Neural cell (in vitro differentiated cells): ENCODE data around the gene TXN2. TPM values are rescaled to one million over a fixed set of nuclear protein-coding genes. Genes with fewer than 3 reads are reported as not detected.

Experiments
- H2AFZ ChIP-seq: fragments of 200-600, 300-800 bp; sonication (generic), shearing (Covaris generic); 2 replicates; pipeline ENCODE4 v1.6.0; 2014; ENCODE audit warnings: low read depth, mild to moderate bottlenecking, antibody characterized with exemption, low read length, moderate library complexity
- H3F3A ChIP-seq: fragments of 200-600 bp; shearing (Covaris generic); 2 replicates; pipeline ENCODE4 v1.6.1; 2016; ENCODE audit warnings: mild to moderate bottlenecking, moderate library complexity, mixed read lengths, antibody characterized with exemption, low read length; ENCODE audit not compliant: insufficient read depth, poor library complexity, severe bottlenecking
- H3K27ac ChIP-seq: fragments of 200-600, 300-800 bp; sonication (generic), shearing (Covaris generic); 2 replicates; pipeline ENCODE4 v1.5.1; 2014; ENCODE audit warnings: mild to moderate bottlenecking, low read length, moderate library complexity
- H3K27me3 ChIP-seq: fragments of 300-800, 200-600 bp; sonication (generic), shearing (Covaris generic); 2 replicates; pipeline ENCODE4 v1.6.0; 2014; ENCODE audit warnings: mild to moderate bottlenecking, low read depth, low read length, moderate library complexity; ENCODE audit not compliant: insufficient read depth
- H3K36me3 ChIP-seq: fragments of 300-800, 200-600 bp; sonication (generic), shearing (Covaris generic); 2 replicates; pipeline ENCODE4 v1.5.1; 2014; ENCODE audit warnings: mild to moderate bottlenecking, antibody characterized with exemption, low read length, moderate library complexity; ENCODE audit not compliant: insufficient read depth
- H3K4me2 ChIP-seq: fragments of 300-800, 200-600 bp; sonication (generic), shearing (Covaris generic); 2 replicates; pipeline ENCODE4 v1.6.0; 2014; ENCODE audit warnings: mild to moderate bottlenecking, low read length
- H3K4me3 ChIP-seq: fragments of 300-800, 200-600 bp; sonication (generic), shearing (Covaris generic); 2 replicates; pipeline ENCODE4 v1.5.1; 2014; ENCODE audit warnings: mild to moderate bottlenecking, low read length, moderate library complexity
- H3K79me2 ChIP-seq: fragments of 200-600 bp; shearing (Covaris generic); replicated peaks from 2 replicates; pipeline ENCODE4 v1.6.0; 2014; ENCODE audit warnings: mild to moderate bottlenecking, low read length, moderate library complexity; ENCODE audit not compliant: insufficient read depth
- H3K9ac ChIP-seq: fragments of 300-800, 200-600 bp; sonication (generic), shearing (Covaris generic); 2 replicates; pipeline ENCODE4 v1.6.1; 2016; ENCODE audit warnings: mild to moderate bottlenecking, low read length, mixed read lengths
- H3K9me2 ChIP-seq: fragments of 200-600 bp; shearing (Covaris generic); 2 replicates; pipeline ENCODE4 v1.6.1; 2016; ENCODE audit warnings: mild to moderate bottlenecking, low read length, mixed read lengths; ENCODE audit not compliant: insufficient read depth
- H3K9me3 ChIP-seq: fragments of 200-600, 300-800 bp; sonication (generic), shearing (Covaris generic); 2 replicates; pipeline ENCODE4 v1.6.1; 2016; ENCODE audit warnings: mild to moderate bottlenecking, mixed run types, low read length, moderate library complexity, mixed read lengths
- H4K20me1 ChIP-seq: fragments of 200-600 bp; shearing (Covaris generic); 2 replicates; pipeline ENCODE4 v1.6.1; 2016; ENCODE audit warnings: mild to moderate bottlenecking, mixed run types; ENCODE audit not compliant: insufficient read depth
- EP300 ChIP-seq: fragments of 450-650 bp; conservative IDR thresholded peaks from 2 replicates; pipeline ENCODE4 v1.6.1; 2014; ENCODE audit warnings: antibody characterized with exemption, mild to moderate bottlenecking, moderate library complexity; ENCODE audit not compliant: poor library complexity, severe bottlenecking
- EZH2 ChIP-seq: fragments of 200-600, 300-800 bp; shearing (Covaris generic), sonication (generic); IDR thresholded peaks from 2 replicates; pipeline ENCODE4 v1.6.1; 2014; ENCODE audit warnings: antibody characterized with exemption, low read length, borderline replicate concordance, mild to moderate bottlenecking; ENCODE audit not compliant: insufficient read depth, poor library complexity, severe bottlenecking
- MXI1 ChIP-seq: fragments of 450-650 bp; conservative IDR thresholded peaks from 2 replicates; pipeline ENCODE4 v1.6.1; 2014; ENCODE audit warnings: antibody characterized with exemption, mild to moderate bottlenecking; ENCODE audit not compliant: poor library complexity, severe bottlenecking
- POLR2AphosphoS5 ChIP-seq: IDR thresholded peaks from 2 replicates; pipeline ENCODE4 v1.6.1; 2012
- RAD21 ChIP-seq: fragments of 450-650 bp; conservative IDR thresholded peaks from 2 replicates; pipeline ENCODE4 v1.6.1; 2014; ENCODE audit warnings: antibody characterized with exemption, mild to moderate bottlenecking, moderate library complexity
- REST ChIP-seq: IDR thresholded peaks from 2 replicates; pipeline ENCODE4 v1.6.1; 2012; ENCODE audit warnings: borderline replicate concordance
- SMC3 ChIP-seq: fragments of 450-650 bp; conservative IDR thresholded peaks from 2 replicates; pipeline ENCODE4 v1.6.1; 2014; ENCODE audit warnings: antibody characterized with exemption, mild to moderate bottlenecking, moderate library complexity; ENCODE audit not compliant: poor library complexity
- TAF1 ChIP-seq: IDR thresholded peaks from 2 replicates; pipeline ENCODE4 v1.6.1; 2012; ENCODE audit warnings: low read depth
- polyA plus RNA-seq: library from polyadenylated mRNA; depleted of rRNA; stranded (reverse); fragments of >200 nt; gene quantifications from 2 replicates; pipeline ENCODE4 v1.2.3, GENCODE V29; 2014
- TF ChIP-seq, protein P1 (sequence below): fragments of 450-650 bp; IDR thresholded peaks from 2 replicates; pipeline ENCODE4 v1.5.1; 2014; ENCODE audit warnings: antibody characterized with exemption, mild to moderate bottlenecking, moderate library complexity; ENCODE audit not compliant: poor library complexity, severe bottlenecking

The TXN2 gene
- polyA plus RNA-seq, 1 donor from 2014 or later = 26.2 TPM

DNA sequence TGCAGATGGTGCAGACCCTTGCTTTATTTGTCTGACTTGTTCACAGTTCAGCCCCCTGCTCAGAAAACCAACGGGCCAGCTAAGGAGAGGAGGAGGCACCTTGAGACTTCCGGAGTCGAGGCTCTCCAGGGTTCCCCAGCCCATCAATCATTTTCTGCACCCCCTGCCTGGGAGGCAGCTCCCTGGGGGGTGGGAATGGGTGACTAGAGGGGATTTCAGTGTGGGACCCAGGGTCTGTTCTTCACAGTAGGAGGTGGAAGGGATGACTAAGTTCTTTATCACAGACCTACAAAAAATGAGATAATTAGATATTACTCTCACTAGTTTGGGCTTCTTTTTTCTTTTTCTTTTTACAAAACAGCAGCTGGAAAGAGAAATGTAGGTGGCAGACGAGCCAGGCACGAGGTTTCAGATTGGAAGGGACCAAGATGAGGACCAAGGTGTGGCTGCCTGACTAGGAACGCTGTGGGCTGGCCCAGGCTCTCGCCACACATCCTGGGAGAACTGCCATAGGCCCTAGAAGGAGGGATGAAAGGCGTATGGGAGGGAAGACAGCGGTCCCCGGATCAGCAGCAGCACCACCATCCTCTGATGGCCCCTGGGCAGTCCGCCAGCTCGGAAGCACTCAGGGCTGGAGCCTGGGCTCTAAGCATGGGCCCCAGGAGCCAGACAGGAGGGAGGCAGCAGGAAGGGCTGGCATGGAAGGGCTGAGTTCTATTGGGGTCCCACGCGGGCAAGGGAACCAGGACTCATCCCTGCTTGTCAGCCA lies 14.2 kb downstream of the TXN2 start:
- Histone ChIP-seq H3K9ac (no peak overlapping the region), H3K4me2 (no peak overlapping the region), H2AFZ (no peak overlapping the region), H4K20me1 (no peaks in the 10 kb centered on the region), H3K36me3 (no peaks in the 10 kb centered on the region), H3K27ac (no peak overlapping the region), H3K9me2 (no peaks in the 10 kb centered on the region), H3K9me3 (no peaks in the 10 kb centered on the region), H3F3A (no peaks in the 10 kb centered on the region), H3K79me2 (no peaks in the 10 kb centered on the region), H3K4me3 (no peak overlapping the region), H3K27me3 (no peaks in the 10 kb centered on the region)
- TF ChIP-seq RAD21 (no peak), TAF1 (no peak), POLR2AphosphoS5 (no peak)
- TF ChIP-seq, protein P1, sequence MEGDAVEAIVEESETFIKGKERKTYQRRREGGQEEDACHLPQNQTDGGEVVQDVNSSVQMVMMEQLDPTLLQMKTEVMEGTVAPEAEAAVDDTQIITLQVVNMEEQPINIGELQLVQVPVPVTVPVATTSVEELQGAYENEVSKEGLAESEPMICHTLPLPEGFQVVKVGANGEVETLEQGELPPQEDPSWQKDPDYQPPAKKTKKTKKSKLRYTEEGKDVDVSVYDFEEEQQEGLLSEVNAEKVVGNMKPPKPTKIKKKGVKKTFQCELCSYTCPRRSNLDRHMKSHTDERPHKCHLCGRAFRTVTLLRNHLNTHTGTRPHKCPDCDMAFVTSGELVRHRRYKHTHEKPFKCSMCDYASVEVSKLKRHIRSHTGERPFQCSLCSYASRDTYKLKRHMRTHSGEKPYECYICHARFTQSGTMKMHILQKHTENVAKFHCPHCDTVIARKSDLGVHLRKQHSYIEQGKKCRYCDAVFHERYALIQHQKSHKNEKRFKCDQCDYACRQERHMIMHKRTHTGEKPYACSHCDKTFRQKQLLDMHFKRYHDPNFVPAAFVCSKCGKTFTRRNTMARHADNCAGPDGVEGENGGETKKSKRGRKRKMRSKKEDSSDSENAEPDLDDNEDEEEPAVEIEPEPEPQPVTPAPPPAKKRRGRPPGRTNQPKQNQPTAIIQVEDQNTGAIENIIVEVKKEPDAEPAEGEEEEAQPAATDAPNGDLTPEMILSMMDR = no peak

- H3K9me3 ChIP-seq = no peaks in the 10 kb centered on the region
- H3K36me3 ChIP-seq = no peaks in the 10 kb centered on the region
- H3K27me3 ChIP-seq = no peaks in the 10 kb centered on the region
- no peak overlapping the region for H3K4me2 ChIP-seq
- H2AFZ ChIP-seq = no peak overlapping the region
- TF ChIP-seq EZH2 = no peak
- TF ChIP-seq REST = no peak
- TF ChIP-seq, protein P1 = no peak
- no peak for TF ChIP-seq EP300
- no peak for TF ChIP-seq TAF1
- no peak for TF ChIP-seq MXI1
- no peak for TF ChIP-seq RAD21
- TF ChIP-seq SMC3 = no peak
- no peak for TF ChIP-seq POLR2AphosphoS5
- no peak overlapping the region for H3K4me3 ChIP-seq
- no peaks in the 10 kb centered on the region for H3K9me2 ChIP-seq
- no peak overlapping the region for H3K9ac ChIP-seq
- H3F3A ChIP-seq = no peaks in the 10 kb centered on the region
- H3K79me2 ChIP-seq = no peaks in the 10 kb centered on the region
- no peaks in the 10 kb centered on the region for H4K20me1 ChIP-seq
- no peak overlapping the region for H3K27ac ChIP-seq
Measured at GRCh38 chr22:36466258-36466657, 15.2 kb downstream of the TXN2 start.
